Measurements from ENCODE around the gene CTU2. TPM values are rescaled to one million over a fixed set of nuclear protein-coding genes. Genes with fewer than 3 reads are reported as not detected.

The CTU2 gene
- total and polyA plus RNA-seq, 8 donors = 1.8 to 53.3 (median 14.8) TPM

DNA sequence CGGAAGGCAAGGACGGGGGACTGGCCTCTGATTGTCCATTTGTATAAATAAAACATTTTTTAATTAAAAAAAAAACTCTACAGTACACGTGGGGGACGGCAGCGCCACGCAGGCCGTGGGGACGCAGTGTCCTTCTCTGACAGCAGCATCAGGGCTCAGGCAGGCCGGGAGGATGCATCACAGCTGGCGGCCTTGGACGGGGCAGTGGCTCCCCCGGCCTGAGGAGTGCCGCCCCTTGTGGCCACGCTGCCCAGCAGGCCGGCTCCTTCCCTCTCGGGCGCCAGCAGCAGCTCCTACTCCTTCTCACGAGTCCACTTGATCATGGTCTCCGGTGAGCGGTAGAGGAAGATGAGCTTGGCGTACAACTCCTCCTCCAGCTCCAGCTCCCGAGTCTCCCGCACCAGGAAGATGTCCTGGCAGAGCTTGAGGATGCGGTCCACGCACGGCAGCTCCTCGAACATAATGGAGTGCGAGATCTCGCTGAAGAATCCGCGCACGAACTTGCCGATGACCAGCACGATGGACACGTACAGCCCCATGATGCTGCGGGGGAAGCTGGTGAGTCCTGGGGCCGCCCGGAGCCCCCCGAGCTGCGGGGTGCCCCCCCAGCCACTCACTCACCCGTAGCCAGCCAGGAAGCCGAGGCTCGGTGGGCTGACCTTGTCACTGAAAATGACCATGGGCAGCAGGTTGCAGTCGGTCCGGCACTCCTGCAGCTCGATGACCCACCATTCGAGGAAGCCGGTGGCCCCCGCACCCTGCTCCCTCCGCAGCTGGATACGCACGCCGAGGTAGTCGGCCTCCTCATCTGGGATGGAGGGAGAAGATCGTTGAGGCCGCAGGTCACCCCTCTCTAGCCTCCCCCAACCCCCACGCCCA is 9.2 kb downstream of the CTU2 start:
- peaks cover 0 to 7% (median 0%) of the 10 kb centered on the region in 4 donors for H3K4me1 ChIP-seq
- H3K4me3 ChIP-seq = no peak overlapping the region
- H3K27me3 ChIP-seq = no peaks in the 10 kb centered on the region
- intact Hi-C loops (cut with DNase I; ENCODE audit: low total_unique reads) = no loop called here
- no peak for DNase-seq
- no peak overlapping the region for H3K27ac ChIP-seq
- TF ChIP-seq POLR2AphosphoS5 (IDR thresholded peaks at IDR 0.05) = no peak
- no peak for TF ChIP-seq POLR2A (IDR thresholded peaks at IDR 0.05)
- TF ChIP-seq, protein P1, sequence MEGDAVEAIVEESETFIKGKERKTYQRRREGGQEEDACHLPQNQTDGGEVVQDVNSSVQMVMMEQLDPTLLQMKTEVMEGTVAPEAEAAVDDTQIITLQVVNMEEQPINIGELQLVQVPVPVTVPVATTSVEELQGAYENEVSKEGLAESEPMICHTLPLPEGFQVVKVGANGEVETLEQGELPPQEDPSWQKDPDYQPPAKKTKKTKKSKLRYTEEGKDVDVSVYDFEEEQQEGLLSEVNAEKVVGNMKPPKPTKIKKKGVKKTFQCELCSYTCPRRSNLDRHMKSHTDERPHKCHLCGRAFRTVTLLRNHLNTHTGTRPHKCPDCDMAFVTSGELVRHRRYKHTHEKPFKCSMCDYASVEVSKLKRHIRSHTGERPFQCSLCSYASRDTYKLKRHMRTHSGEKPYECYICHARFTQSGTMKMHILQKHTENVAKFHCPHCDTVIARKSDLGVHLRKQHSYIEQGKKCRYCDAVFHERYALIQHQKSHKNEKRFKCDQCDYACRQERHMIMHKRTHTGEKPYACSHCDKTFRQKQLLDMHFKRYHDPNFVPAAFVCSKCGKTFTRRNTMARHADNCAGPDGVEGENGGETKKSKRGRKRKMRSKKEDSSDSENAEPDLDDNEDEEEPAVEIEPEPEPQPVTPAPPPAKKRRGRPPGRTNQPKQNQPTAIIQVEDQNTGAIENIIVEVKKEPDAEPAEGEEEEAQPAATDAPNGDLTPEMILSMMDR (IDR thresholded peaks at IDR 0.05) = no peak
- no peak for TF ChIP-seq EP300 (IDR thresholded peaks at IDR 0.05)
- 89 to 92% (median 92%) methylated on average over 42 to 57 of the region's 57 CpGs for WGBS, 5 donors
- H3K36me3 ChIP-seq = peaks cover 59 to 77% (median 74%) of the 10 kb centered on the region in 4 donors
- H3K9me3 ChIP-seq = no peaks in the 10 kb centered on the region

DNA sequence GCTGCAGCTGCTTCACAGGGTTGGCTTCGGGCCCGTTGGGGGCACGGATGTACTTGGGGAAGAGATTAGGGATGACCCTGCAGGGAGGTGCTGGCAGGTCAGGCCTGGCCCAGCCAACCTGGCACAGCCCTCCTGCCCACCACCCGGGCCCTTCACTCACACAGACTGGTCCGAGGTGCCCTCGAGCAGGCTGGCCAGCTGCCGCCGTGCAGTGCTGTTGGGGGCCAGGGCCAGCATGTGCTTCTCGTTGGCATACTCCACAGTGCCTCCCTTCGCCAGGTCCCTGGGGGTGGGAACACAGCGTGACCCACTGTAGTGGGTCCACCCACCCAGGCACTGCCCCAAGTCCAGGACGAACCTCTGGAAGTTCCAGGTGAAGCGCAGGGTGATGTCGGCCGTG is 9.9 kb downstream of the CTU2 start:
- H3K9me3 ChIP-seq = no peaks in the 10 kb centered on the region
- H3K27ac ChIP-seq = no peak overlapping the region
- H3K4me3 ChIP-seq = no peak overlapping the region
- 86 to 100% (median 93%) methylated on average over 4 to 15 of the region's 15 CpGs for WGBS, 5 donors
- intact Hi-C loops (cut with DNase I; ENCODE audit: low total_unique reads) = no loop called here
- peaks cover 0 to under 1% (median 0%) of the 10 kb centered on the region in 4 donors for H3K4me1 ChIP-seq
- DNase-seq = no peak
- H3K36me3 ChIP-seq = peaks cover 65 to 81% (median 80%) of the 10 kb centered on the region in 4 donors
- TF ChIP-seq POLR2AphosphoS5 (IDR thresholded peaks at IDR 0.05) (no peak), POLR2A (IDR thresholded peaks at IDR 0.05) (no peak), EP300 (IDR thresholded peaks at IDR 0.05) (no peak)
- TF ChIP-seq, protein P1 (IDR thresholded peaks at IDR 0.05) = no peak
- H3K27me3 ChIP-seq = no peaks in the 10 kb centered on the region

DNA sequence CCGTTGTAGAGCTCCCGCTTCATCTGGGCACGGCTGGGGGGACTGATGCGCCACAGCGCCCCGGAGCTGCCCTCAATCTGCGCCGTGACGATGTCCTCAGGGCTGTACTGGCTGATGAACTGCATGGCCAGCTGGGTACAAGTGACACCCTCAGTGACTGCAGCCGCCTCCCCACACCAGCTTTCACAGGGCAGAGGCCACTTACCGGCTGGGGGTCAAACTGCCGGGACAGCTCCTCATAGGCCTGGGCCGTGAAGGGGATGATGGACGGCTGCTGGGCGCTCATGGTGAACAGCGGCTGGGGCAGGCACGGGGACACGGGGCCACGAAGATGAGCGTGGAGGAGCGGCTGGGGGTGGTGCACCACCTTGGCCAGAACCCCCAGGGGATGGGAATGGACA is 10.3 kb downstream of the CTU2 start:
- intact Hi-C loops (cut with DNase I; ENCODE audit: low total_unique reads) = no loop called here

DNA sequence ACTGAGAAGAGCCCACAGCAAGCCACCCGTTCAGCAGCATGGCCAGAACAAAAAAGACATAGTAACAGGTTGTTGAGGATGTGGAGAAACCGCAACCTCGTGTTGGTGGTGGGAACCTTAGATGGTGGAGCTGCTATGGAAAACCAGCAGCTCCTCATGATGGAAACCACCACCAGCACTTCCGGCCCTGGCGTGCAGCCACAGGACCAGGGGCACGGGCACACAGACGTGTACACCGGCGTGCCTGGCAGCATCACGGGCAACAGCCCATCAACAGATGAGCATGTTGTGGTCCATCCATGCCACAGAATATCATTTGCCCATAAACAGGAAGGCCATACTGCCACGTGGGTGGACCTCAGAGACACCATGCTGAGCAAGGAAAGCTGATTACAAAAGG is 11.9 kb downstream of the CTU2 start:
- intact Hi-C loops (cut with DNase I; ENCODE audit: low total_unique reads) = no loop called here
- Histone ChIP-seq H3K4me3 (no peak overlapping the region), H3K36me3 (peaks cover 84 to 100% (median 100%) of the 10 kb centered on the region in 4 donors), H3K27me3 (no peaks in the 10 kb centered on the region), H3K9me3 (no peaks in the 10 kb centered on the region), H3K27ac (no peak overlapping the region), H3K4me1 (no peaks in the 10 kb centered on the region)
- TF ChIP-seq POLR2AphosphoS5 (IDR thresholded peaks at IDR 0.05) = no peak
- TF ChIP-seq, protein P1 (IDR thresholded peaks at IDR 0.05) = no peak
- no peak for TF ChIP-seq POLR2A (IDR thresholded peaks at IDR 0.05)
- TF ChIP-seq EP300 (IDR thresholded peaks at IDR 0.05) = no peak
- no peak for DNase-seq
- 84 to 91% (median 90%) methylated on average over 9 to 11 of the region's 11 CpGs for WGBS, 5 donors

More for the DNA sequence above, 10.3 kb downstream of the CTU2 start:
- Histone ChIP-seq H3K36me3 (peaks cover 69 to 85% (median 84%) of the 10 kb centered on the region in 4 donors), H3K4me1 (no peaks in the 10 kb centered on the region), H3K27me3 (no peaks in the 10 kb centered on the region), H3K9me3 (no peaks in the 10 kb centered on the region), H3K27ac (no peak overlapping the region), H3K4me3 (no peak overlapping the region)
- DNase-seq = no peak
- 92 to 98% (median 95%) methylated on average over 7 to 21 of the region's 21 CpGs for WGBS, 5 donors
- TF ChIP-seq POLR2A (IDR thresholded peaks at IDR 0.05) (no peak), POLR2AphosphoS5 (IDR thresholded peaks at IDR 0.05) (no peak), EP300 (IDR thresholded peaks at IDR 0.05) (no peak)
- TF ChIP-seq, protein P1 (IDR thresholded peaks at IDR 0.05) = no peak

Measured in stomach (tissue), 9 donors.